Measurements from ENCODE around the gene TMED8. TPM values are rescaled to one million over a fixed set of nuclear protein-coding genes. Genes with fewer than 3 reads are reported as not detected.

TMED8 gene
- total RNA-seq, 1 experiment from 2014 or later = 21.2 TPM

GRCh38 chr14:77356899-77357298 lies 20.0 kb downstream of the TMED8 start:
- intact Hi-C loops (cut with micrococcal nuclease) = no loop called here
- Histone ChIP-seq H3K9me2 (ENCODE audit: insufficient read depth) (no peaks in the 10 kb centered on the region), H3K4me2 (ENCODE audit: low read length) (no peak overlapping the region), H2AFZ (ENCODE audit: low read depth, low read length, poor library complexity, severe bottlenecking) (no peak overlapping the region), H3K27ac (ENCODE audit: low read depth, low read length) (no peak overlapping the region), H3K4me3 (replicated peaks in 1 of 2; ENCODE audit: low read depth in 1 of 2, low read length in 2 of 2) (no peak overlapping the region), H3K4me1 (ENCODE audit: control insufficient read depth in 1 of 2, insufficient read depth in 2 of 2, low read length in 2 of 2) (no peaks in the 10 kb centered on the region), H3K27me3 (ENCODE audit: insufficient read depth, low read length) (no peaks in the 10 kb centered on the region), H3K79me2 (ENCODE audit: insufficient read depth, low read length) (no peaks in the 10 kb centered on the region), H3K36me3 (ENCODE audit: control insufficient read depth in 1 of 2, insufficient read depth in 2 of 2, low read length in 2 of 2) (no peaks in the 10 kb centered on the region), H4K20me1 (ENCODE audit: insufficient read depth) (no peaks in the 10 kb centered on the region; the same call in 1 of the 2 replicates), H3K9me3 (ENCODE audit: control insufficient read depth in 1 of 2, insufficient read depth in 1 of 2, low read depth in 1 of 2, low read length in 2 of 2) (no peaks in the 10 kb centered on the region), H3K9ac (ENCODE audit: low read length) (no peak overlapping the region)
- DNase-seq (ENCODE audit: low read depth, low spot score) (no peak), ATAC-seq (no peak)
- POLR2A ChIA-PET = no interaction called here
- CTCF ChIA-PET = no interaction called here
- RAD21 ChIA-PET (ENCODE audit: low non-redundant PET in 1 of 2, low total read pairs in 2 of 2, uncharacterized antibody in 2 of 2, unreplicated experiment in 2 of 2) = no interaction called here
- BruUV-seq (replicated peaks) = no TSS peak
- no peak for TF ChIP-seq CTCF (IDR thresholded peaks at IDR 0.05 in 2 of 3, conservative IDR thresholded peaks at IDR 0.05 in 1 of 3; ENCODE audit: borderline replicate concordance in 1 of 3, insufficient read depth in 1 of 3, low read depth in 2 of 3, low read length in 2 of 3)
- no peak for TF ChIP-seq CEBPB (IDR thresholded peaks at IDR 0.05; ENCODE audit: low read depth)
- TF ChIP-seq POLR2A (IDR thresholded peaks at IDR 0.05; ENCODE audit: borderline replicate concordance, extremely low read depth, insufficient read depth, insufficient read length) = no peak
- no peak for TF ChIP-seq SP1 (IDR thresholded peaks at IDR 0.05; ENCODE audit: low read depth)
- no peak for TF ChIP-seq ZNF274 (IDR thresholded peaks at IDR 0.05; ENCODE audit: low read depth, low read length)
- no peak for TF ChIP-seq CBX3 (IDR thresholded peaks at IDR 0.05; ENCODE audit: low read depth)
- no peak for TF ChIP-seq POLR2AphosphoS5 (IDR thresholded peaks at IDR 0.05; ENCODE audit: low read depth, low read length)
- TF ChIP-seq ATF3 (IDR thresholded peaks at IDR 0.05) = no peak

- RAD21 ChIA-PET (ENCODE audit: low non-redundant PET in 1 of 2, low total read pairs in 2 of 2, uncharacterized antibody in 2 of 2, unreplicated experiment in 2 of 2) = no interaction called here
- H3K4me1 ChIP-seq (ENCODE audit: control insufficient read depth in 1 of 2, insufficient read depth in 2 of 2, low read length in 2 of 2) = no peaks in the 10 kb centered on the region
- no peak for ATAC-seq
- H3K4me2 ChIP-seq (ENCODE audit: low read length) = no peak overlapping the region
- no peaks in the 10 kb centered on the region for H3K9me3 ChIP-seq (ENCODE audit: control insufficient read depth in 1 of 2, insufficient read depth in 1 of 2, low read depth in 1 of 2, low read length in 2 of 2)
- no peak overlapping the region for H3K9ac ChIP-seq (ENCODE audit: low read length)
- H2AFZ ChIP-seq (ENCODE audit: low read depth, low read length, poor library complexity, severe bottlenecking) = no peak overlapping the region
- DNase-seq (ENCODE audit: low read depth, low spot score) = no peak
- H3K27me3 ChIP-seq (ENCODE audit: insufficient read depth, low read length) = no peaks in the 10 kb centered on the region
- H3K36me3 ChIP-seq (ENCODE audit: control insufficient read depth in 1 of 2, insufficient read depth in 2 of 2, low read length in 2 of 2) = no peaks in the 10 kb centered on the region
- no peak overlapping the region for H3K27ac ChIP-seq (ENCODE audit: low read depth, low read length)
- CTCF ChIA-PET = no interaction called here
- H3K4me3 ChIP-seq (replicated peaks in 1 of 2; ENCODE audit: low read depth in 1 of 2, low read length in 2 of 2) = no peak overlapping the region
- H4K20me1 ChIP-seq (ENCODE audit: insufficient read depth) = no peaks in the 10 kb centered on the region; the same call in 1 of the 2 replicates
- POLR2A ChIA-PET = no interaction called here
- no TSS peak for BruUV-seq (replicated peaks)
- intact Hi-C loops (cut with micrococcal nuclease) = no loop called here
- no peaks in the 10 kb centered on the region for H3K79me2 ChIP-seq (ENCODE audit: insufficient read depth, low read length)
- H3K9me2 ChIP-seq (ENCODE audit: insufficient read depth) = no peaks in the 10 kb centered on the region
- no peak for TF ChIP-seq SIN3A (IDR thresholded peaks at IDR 0.05; ENCODE audit: low read depth)
- no peak for TF ChIP-seq ZBTB33 (IDR thresholded peaks at IDR 0.05; ENCODE audit: extremely low read depth, insufficient replicate concordance, low read length)
- no peak for TF ChIP-seq CTCF (IDR thresholded peaks at IDR 0.05 in 2 of 3, conservative IDR thresholded peaks at IDR 0.05 in 1 of 3; ENCODE audit: borderline replicate concordance in 1 of 3, insufficient read depth in 1 of 3, low read depth in 2 of 3, low read length in 2 of 3)
- TF ChIP-seq POLR2AphosphoS5 (IDR thresholded peaks at IDR 0.05; ENCODE audit: low read depth, low read length) = no peak
- TF ChIP-seq ZNF274 (IDR thresholded peaks at IDR 0.05; ENCODE audit: low read depth, low read length) = no peak
- TF ChIP-seq YY1 (IDR thresholded peaks at IDR 0.05; ENCODE audit: extremely low read depth, insufficient replicate concordance, low read depth, low read length) = no peak
- no peak for TF ChIP-seq SP1 (IDR thresholded peaks at IDR 0.05; ENCODE audit: low read depth)
- TF ChIP-seq ATF3 (IDR thresholded peaks at IDR 0.05) = no peak
Observed at GRCh38 chr14:77355811-77356210, 21.1 kb downstream of the TMED8 start.

Data from HCT116 (cell line).